KMS-11 (cell line): ENCODE results near the gene IGFBP2.
"Not testable (repeated sequence)": the region's sequence is repeated elsewhere in the genome, so short reads cannot be mapped to it uniquely, and the experiment has no call there.

Source experiments
- H2AFZ ChIP-seq: fragments of 200-600 bp; sonication (generic); 2 replicates; pipeline ENCODE4 v1.6.1; 2016; ENCODE audit warnings: antibody characterized with exemption, mixed run types, low read depth
- H3K27ac ChIP-seq: fragments of 200-600 bp; sonication (generic); 2 replicates; pipeline ENCODE4 v1.6.1; 2016; ENCODE audit warnings: mild to moderate bottlenecking, mixed run types
- H3K27me3 ChIP-seq: fragments of 200-600 bp; sonication (generic); 2 replicates; pipeline ENCODE4 v1.6.1; 2017; ENCODE audit warnings: mild to moderate bottlenecking, low read depth, mixed run types, moderate library complexity; ENCODE audit not compliant: insufficient read depth
- H3K36me3 ChIP-seq: fragments of 200-600 bp; sonication (generic); 2 replicates; pipeline ENCODE4 v1.6.1; 2017; ENCODE audit warnings: mild to moderate bottlenecking, mixed run types; ENCODE audit not compliant: insufficient read depth
- H3K4me1 ChIP-seq: fragments of 200-600 bp; sonication (generic); 2 replicates; pipeline ENCODE4 v1.6.1; 2016; ENCODE audit warnings: mild to moderate bottlenecking, low read depth, mixed run types; ENCODE audit not compliant: poor library complexity, severe bottlenecking
- H3K4me2 ChIP-seq: fragments of 200-600 bp; sonication (generic); 2 replicates; pipeline ENCODE4 v1.7.0; 2016; ENCODE audit warnings: mild to moderate bottlenecking, mixed run types
- H3K4me3 ChIP-seq: fragments of 200-600 bp; sonication (generic); IDR thresholded peaks from 2 replicates; pipeline ENCODE4 v1.6.1; 2017; ENCODE audit warnings: low read depth, low read length, mixed read lengths; ENCODE audit not compliant: insufficient read depth
- H3K79me2 ChIP-seq: fragments of 200-600 bp; sonication (generic); 2 replicates; pipeline ENCODE4 v1.6.1; 2016; ENCODE audit warnings: low read depth, mixed run types; ENCODE audit not compliant: insufficient read depth
- H3K9ac ChIP-seq: fragments of 200-600 bp; sonication (generic); 2 replicates; pipeline ENCODE4 v1.6.1; 2016; ENCODE audit warnings: mild to moderate bottlenecking, mixed run types
- H4K20me1 ChIP-seq: fragments of 200-600 bp; sonication (generic); 2 replicates; pipeline ENCODE4 v1.6.1; 2016; ENCODE audit warnings: mild to moderate bottlenecking, mixed run types; ENCODE audit not compliant: insufficient read depth
- CTCF ChIP-seq: fragments of 200-600 bp; sonication (generic); conservative IDR thresholded peaks from 2 replicates; pipeline ENCODE4 v1.6.1; 2017; ENCODE audit warnings: low read depth, mild to moderate bottlenecking, antibody characterized with exemption, low read length, moderate library complexity, mixed read lengths

The IGFBP2 gene

GRCh38 chr2:216594081-216594480 lies 39.1 kb upstream of the IGFBP2 start:
- Histone ChIP-seq H3K27me3 (no peaks in the 10 kb centered on the region), H2AFZ (no peak overlapping the region)
- no peak for TF ChIP-seq CTCF

DNA sequence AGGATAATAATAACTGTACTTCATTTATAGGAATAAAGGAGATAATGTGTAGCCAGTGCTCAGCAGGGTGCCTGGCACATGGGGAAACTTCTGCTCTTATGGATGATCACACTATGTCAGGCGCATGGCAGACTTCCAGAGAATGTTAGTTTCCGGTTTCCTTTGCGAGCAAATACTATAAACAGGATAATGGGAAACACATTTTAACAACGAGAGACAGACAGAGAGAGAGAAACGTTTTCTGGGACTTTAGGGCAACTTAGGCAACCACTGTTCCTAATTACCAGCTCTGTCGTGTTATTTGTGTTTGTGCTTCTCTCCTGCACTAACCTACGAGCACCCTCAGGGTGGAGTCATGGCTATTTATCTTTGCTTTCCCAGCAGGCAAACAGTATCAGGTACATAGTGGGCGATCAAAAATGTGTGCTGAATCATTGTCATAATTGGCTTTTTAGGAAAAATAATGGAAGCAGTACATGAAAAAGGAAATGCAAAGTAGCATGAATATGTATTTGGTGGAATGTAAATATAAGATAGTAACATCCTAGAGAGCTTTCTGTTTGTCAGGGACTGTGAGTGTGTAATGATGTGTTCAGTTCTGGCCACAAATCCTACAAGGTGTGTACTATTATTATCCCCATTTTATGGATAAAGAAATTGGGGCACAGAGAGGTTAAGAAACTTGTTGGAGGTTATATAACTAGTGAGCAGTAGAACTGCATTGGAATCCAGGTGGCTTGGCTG lies 36.8 kb upstream of the IGFBP2 start:
- no peak for TF ChIP-seq CTCF
- no peaks in the 10 kb centered on the region for H4K20me1 ChIP-seq
- H3K36me3 ChIP-seq, result no peaks in the 10 kb centered on the region
- H3K4me1 ChIP-seq, result no peaks in the 10 kb centered on the region
- no peak overlapping the region for H3K4me2 ChIP-seq
- no peak overlapping the region for H2AFZ ChIP-seq
- no peak overlapping the region for H3K4me3 ChIP-seq
- no peaks in the 10 kb centered on the region for H3K79me2 ChIP-seq
- no peaks in the 10 kb centered on the region for H3K27me3 ChIP-seq
- no peak overlapping the region for H3K9ac ChIP-seq
- H3K27ac ChIP-seq, result no peak overlapping the region

More at GRCh38 chr2:216594081-216594480, 39.1 kb upstream of the IGFBP2 start:
- no peaks in the 10 kb centered on the region for H3K36me3 ChIP-seq
- no peak overlapping the region for H3K27ac ChIP-seq
- no peak overlapping the region for H3K4me2 ChIP-seq
- no peak overlapping the region for H3K4me3 ChIP-seq
- H4K20me1 ChIP-seq, result no peaks in the 10 kb centered on the region
- no peak overlapping the region for H3K9ac ChIP-seq
- H3K4me1 ChIP-seq, result no peaks in the 10 kb centered on the region
- H3K79me2 ChIP-seq, result no peaks in the 10 kb centered on the region

DNA sequence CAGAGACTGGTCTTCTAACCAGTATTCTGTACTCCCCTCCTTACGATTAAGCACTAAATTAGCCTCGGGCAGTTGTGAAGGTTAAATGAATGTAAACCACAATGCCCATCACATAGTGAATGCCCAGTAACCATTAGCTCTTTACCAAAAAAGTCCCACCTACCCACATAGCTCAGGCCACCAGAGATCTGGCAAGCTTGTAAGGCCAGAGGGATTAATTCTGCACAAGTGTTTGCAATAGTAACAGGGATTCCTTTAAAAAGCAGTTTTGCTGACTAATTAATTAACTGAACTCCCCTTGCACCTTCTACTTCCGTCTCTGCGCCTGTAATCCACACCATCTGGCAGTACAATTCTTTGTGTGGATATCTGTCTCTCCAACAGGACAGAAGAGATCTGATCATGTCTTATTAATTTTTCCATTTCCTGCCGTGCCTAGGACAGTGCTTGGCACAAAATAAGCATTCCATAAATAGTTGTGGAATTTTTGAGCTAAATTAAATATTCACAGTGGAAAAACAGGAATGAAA lies 36.2 kb upstream of the IGFBP2 start:
- Histone ChIP-seq H4K20me1 (no peaks in the 10 kb centered on the region), H2AFZ (no peak overlapping the region), H3K27ac (no peak overlapping the region), H3K36me3 (no peaks in the 10 kb centered on the region), H3K4me3 (no peak overlapping the region), H3K4me1 (no peaks in the 10 kb centered on the region), H3K79me2 (no peaks in the 10 kb centered on the region), H3K4me2 (no peak overlapping the region), H3K27me3 (no peaks in the 10 kb centered on the region), H3K9ac (no peak overlapping the region)
- TF ChIP-seq CTCF, result no peak

DNA sequence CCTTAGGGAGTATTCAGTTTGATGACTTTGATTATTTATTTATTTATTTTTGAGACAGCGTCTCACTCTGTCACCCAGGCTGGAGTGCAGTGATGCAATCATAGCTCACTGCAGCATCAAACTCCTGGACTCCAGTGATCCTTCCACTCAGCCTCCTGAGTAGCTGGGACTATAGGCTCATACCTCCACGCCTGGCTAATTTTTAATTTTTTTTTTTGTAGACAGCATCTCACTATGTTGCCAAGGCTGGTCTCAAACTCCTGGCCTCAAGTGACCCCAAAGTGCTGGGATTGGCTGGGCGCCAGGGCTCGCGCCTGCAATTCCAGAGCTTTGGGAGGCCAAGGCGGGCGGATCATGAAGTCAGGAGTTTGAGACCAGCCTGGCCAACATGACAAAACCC lies 35.4 kb upstream of the IGFBP2 start:
- not testable (repeated sequence) for H3K79me2 ChIP-seq, H3K4me1 ChIP-seq, H3K27ac ChIP-seq, H4K20me1 ChIP-seq, H3K9ac ChIP-seq, H3K27me3 ChIP-seq, H2AFZ ChIP-seq, H3K4me2 ChIP-seq, H3K4me3 ChIP-seq, H3K36me3 ChIP-seq
